IPS DF 19.7 (cell line): Measurements from ENCODE around the gene ARF6.
"Not testable (repeated sequence)": the region's sequence is repeated elsewhere in the genome, so short reads cannot be mapped to it uniquely, and the experiment has no call there.

Source experiments
- DNase-seq: peaks from one replicate; pipeline ENCODE4 v3.0.0-alpha.2; 2013; ENCODE audit warnings: low read depth, low spot score

The ARF6 gene

GRCh38 chr14:49907186-49907585, 14.3 kb downstream of the ARF6 start:
- DNase-seq: no peak

- no peak for DNase-seq
Measured at GRCh38 chr14:49908433-49908782, 15.5 kb downstream of the ARF6 start.

GRCh38 chr14:49909016-49909415, 16.1 kb downstream of the ARF6 start:
- no peak for DNase-seq

- DNase-seq: no peak
Measured at GRCh38 chr14:49915085-49915484, 22.2 kb downstream of the ARF6 start.

- no peak for DNase-seq
Measured at GRCh38 chr14:49918706-49919105, 25.8 kb downstream of the ARF6 start.

GRCh38 chr14:49919825-49920659, 27.2 kb downstream of the ARF6 start:
- no peak for DNase-seq

- no peak for DNase-seq
Measured at GRCh38 chr14:49920935-49921334, 28.1 kb downstream of the ARF6 start.

- DNase-seq: no peak
Measured at GRCh38 chr14:49921401-49921800, 28.5 kb downstream of the ARF6 start.

- DNase-seq: no peak
Measured at GRCh38 chr14:49923442-49923841, 30.6 kb downstream of the ARF6 start.

GRCh38 chr14:49923881-49924280, 31.0 kb downstream of the ARF6 start:
- DNase-seq: no peak

- no peak for DNase-seq
Measured at GRCh38 chr14:49924852-49925251, 32.0 kb downstream of the ARF6 start.

GRCh38 chr14:49926803-49927202, 33.9 kb downstream of the ARF6 start:
- DNase-seq: no peak

GRCh38 chr14:49928015-49928414, 35.1 kb downstream of the ARF6 start:
- no peak for DNase-seq

GRCh38 chr14:49930720-49931119, 37.8 kb downstream of the ARF6 start:
- no peak for DNase-seq

- DNase-seq: no peak
Measured at GRCh38 chr14:49931523-49931922, 38.6 kb downstream of the ARF6 start.

- no peak for DNase-seq
Measured at GRCh38 chr14:49933128-49933527, 40.2 kb downstream of the ARF6 start.

GRCh38 chr14:49933704-49934103, 40.8 kb downstream of the ARF6 start:
- DNase-seq: no peak

- no peak for DNase-seq
Measured at GRCh38 chr14:49934646-49935045, 41.8 kb downstream of the ARF6 start.

GRCh38 chr14:49935526-49935925, 42.6 kb downstream of the ARF6 start:
- no peak for DNase-seq

- not testable (repeated sequence) for DNase-seq
Measured at GRCh38 chr14:49936246-49936645, 43.4 kb downstream of the ARF6 start.

GRCh38 chr14:49936882-49937281, 44.0 kb downstream of the ARF6 start:
- not testable (repeated sequence) for DNase-seq

GRCh38 chr14:49939215-49939614, 46.3 kb downstream of the ARF6 start:
- DNase-seq: not testable (repeated sequence)

GRCh38 chr14:49939884-49940510, 47.1 kb downstream of the ARF6 start:
- DNase-seq: no peak
